ENCODE measurements around the gene BAHCC1.

The BAHCC1 gene

DNA sequence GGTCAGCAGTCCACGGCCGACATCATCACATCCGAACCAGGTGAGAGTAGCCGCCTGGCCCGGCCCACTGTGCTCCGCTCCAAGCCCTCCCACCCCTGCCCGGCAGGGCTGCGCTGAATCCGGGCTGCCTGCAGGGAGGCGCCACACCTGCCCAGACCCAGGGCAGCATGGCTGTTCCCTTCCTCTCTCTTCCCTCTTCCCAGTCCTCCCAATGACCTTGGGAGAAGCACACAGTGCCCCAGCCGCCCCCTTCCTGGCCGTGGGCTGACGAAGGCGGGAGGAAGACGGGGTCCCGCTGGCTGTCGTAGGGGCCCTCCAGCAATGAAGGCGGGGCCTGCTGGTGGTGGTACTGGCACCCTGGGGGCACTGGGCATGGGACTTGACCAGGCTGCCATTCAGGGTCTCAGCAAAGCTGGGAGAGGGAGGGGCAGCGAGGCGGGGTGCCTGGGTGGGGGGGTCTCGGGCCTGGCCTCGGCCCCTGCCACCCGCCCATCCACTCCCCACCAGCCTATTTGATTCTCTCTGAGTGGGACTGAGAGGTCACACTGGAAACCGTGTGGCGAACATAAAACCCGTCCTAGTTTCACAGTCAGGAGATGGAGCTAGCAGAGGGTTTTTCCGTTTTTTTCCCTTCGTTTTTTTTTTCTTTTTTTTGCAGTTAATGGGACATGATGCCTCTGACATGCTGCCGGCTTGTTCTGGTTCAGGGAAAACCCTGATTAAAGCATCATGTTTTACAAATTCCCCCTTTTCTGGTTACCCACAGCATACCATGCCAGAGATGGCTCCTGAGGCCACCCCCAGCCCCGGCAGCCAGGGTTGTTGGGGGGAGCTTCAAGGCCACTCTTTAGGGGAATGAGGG lies 50.6 kb downstream of the BAHCC1 start:
- no peak for DNase-seq

DNA sequence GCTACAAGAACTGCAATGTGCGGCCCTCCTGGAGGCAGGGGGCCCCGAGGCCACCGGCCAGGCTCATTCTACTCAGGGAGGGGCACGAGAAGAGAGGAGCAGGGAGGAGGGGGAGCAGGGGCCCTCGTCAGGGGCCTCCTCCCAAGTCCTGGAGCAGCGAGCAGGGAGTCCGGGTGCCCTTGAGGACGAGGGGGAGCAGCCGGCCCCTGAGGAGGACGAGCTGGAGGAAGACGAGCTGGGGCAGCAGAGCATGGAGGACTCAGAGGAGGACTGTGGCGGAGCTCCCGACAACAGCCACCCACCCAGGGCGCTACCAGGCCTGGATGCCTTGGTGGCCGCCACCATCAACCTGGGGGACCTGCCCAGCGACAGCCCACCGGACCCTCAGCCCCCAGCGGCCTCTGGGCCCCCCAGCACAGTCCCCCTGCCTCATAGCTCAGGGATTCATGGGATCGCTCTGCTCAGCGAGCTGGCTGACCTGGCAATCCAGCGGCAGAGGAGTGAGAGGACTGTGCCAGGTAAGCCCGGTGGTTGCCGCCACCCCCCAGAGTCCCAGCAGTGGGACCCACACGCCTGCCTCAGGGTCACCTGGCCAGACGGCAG lies 52.2 kb downstream of the BAHCC1 start:
- DNase-seq = no peak

- no peak for DNase-seq
Observed at GRCh38 chr17:81448442-81448841, 53.2 kb downstream of the BAHCC1 start.

DNA sequence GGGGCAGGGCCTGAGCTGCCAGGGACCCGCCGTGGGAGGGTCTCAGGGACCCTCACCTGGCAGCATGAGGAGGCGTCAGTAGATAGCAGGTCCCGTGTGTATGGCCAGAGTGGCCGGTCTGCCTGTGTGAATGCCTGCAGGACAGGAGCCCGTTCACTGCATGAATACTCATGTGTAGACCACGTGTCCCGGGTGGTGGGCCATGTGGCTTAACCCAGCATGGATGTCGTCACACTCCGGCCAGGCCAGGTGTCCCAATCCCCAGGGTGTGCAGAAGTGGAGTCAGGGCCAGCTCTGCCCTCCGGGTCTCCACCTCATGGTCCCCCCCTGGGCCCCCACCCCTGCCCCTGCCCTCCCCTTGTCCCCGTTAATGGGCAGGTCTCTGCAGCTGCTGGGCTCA lies 53.7 kb downstream of the BAHCC1 start:
- no peak for DNase-seq

- DNase-seq = no peak
Observed at GRCh38 chr17:81449351-81449750, 54.1 kb downstream of the BAHCC1 start.

DNA sequence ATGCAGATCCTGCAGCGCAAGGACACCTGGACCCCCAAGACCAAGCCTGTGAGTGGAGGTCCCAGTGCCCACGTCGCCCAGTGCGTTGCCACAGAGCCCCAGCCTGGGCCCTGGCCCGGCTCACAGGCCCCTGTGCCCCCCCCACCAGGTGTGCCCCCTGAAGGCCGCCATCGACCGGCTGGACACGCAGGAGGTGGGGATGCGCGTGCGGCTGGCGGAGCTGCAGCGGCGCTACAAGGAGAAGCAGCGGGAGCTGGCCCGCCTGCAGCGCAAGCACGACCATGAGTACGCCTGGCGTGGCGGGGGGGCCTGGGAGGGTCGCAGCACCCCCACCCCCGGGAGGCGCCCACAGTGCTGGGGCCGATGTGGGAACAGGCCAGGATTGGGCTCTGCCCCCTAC lies 56.6 kb downstream of the BAHCC1 start:
- no peak for DNase-seq

GRCh38 chr17:81452551-81452950 lies 57.3 kb downstream of the BAHCC1 start:
- DNase-seq = no peak

- DNase-seq = no peak
Observed at GRCh38 chr17:81453076-81453475, 57.8 kb downstream of the BAHCC1 start.

GRCh38 chr17:81453712-81454111 lies 58.5 kb downstream of the BAHCC1 start:
- DNase-seq = no peak

GRCh38 chr17:81454473-81454872 lies 59.2 kb downstream of the BAHCC1 start:
- DNase-seq = no peak

GRCh38 chr17:81455387-81455786 lies 60.1 kb downstream of the BAHCC1 start:
- DNase-seq = no peak

DNA sequence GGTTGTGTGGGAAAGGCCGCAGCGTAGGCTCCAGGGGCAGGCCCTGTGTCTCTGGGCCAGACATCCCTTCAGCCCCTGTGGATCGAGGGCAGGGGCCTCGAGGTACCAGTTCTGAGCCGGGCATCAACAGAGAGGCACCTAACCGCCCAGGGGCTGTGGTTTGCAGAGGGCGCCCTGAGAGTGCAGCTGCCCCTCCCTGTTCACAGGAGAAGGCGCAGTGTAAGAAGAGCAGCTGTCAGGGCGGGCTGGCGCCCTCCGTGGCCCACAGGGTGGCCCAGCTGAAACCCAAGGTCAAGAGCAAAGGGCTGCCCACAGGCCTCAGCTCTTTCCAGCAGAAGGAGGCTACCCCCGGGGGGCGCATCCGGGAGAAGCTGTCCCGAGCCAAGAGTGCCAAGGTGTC lies 60.8 kb downstream of the BAHCC1 start:
- DNase-seq = no peak

- no peak for DNase-seq
Observed at GRCh38 chr17:81456798-81457197, 61.5 kb downstream of the BAHCC1 start.

GRCh38 chr17:81457401-81457800 lies 62.1 kb downstream of the BAHCC1 start:
- DNase-seq = no peak

- no peak for DNase-seq
Observed at GRCh38 chr17:81457917-81458555, 62.8 kb downstream of the BAHCC1 start.

DNA sequence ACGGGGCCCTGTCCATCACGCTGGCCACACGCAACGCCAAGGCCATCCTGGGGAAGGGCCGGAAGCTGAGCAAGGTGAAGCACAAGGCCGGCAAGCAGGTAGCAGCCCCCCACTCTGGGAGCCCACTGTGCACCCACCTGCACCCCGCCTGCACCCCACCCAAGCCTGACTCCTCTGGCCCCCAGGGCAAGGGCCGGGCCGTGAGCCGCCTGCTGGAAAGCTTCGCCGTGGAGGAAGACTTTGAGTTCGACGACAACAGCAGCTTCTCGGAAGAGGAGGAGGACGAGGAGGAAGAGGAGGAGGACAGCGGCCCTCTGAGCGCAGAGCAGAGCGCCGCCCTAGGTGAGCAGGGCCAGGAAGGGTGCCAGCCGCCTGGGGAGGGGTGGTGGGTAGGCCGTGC lies 63.4 kb downstream of the BAHCC1 start:
- no peak for DNase-seq

DNA sequence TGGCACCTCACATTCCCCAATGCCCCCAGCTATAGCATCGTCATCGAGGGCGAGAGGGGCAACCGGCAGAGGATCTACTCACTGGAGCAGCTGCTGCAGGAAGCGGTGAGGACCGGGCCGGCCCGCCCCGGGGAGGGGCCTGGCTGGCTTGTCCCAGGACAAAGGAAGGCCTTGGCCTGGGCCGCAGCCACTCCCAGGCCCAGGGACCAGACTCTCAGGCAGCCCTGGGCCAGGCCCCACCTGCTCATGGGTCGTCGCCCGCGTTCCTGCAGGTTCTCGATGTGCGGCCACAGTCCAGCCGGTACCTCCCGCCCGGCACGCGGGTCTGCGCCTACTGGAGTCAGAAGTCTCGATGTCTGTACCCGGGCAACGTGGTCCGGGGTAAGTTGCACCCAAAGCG lies 64.0 kb downstream of the BAHCC1 start:
- DNase-seq = no peak

DNA sequence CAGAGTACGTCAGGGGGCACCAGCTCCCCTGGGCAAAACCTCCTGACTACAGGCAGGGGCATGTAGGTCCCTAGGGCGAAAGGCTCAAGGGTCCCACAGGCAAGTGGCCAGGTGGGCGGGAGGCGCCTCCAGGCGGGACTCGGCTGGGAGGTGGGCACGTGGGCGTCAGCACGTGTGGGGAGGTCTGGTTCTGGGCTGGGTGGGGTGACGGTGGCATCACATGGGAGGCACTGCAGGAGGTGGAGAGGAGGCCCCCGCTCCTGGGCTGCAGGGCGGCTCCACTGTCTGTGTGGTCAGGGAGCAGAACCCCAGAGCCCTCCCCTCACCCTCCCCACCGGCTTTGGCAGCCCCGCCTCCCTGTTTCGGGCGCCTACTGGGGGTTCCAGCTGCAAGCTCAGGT lies 64.6 kb downstream of the BAHCC1 start:
- DNase-seq = no peak

GRCh38 chr17:81460856-81461460 lies 65.7 kb downstream of the BAHCC1 start:
- no peak for DNase-seq

DNA sequence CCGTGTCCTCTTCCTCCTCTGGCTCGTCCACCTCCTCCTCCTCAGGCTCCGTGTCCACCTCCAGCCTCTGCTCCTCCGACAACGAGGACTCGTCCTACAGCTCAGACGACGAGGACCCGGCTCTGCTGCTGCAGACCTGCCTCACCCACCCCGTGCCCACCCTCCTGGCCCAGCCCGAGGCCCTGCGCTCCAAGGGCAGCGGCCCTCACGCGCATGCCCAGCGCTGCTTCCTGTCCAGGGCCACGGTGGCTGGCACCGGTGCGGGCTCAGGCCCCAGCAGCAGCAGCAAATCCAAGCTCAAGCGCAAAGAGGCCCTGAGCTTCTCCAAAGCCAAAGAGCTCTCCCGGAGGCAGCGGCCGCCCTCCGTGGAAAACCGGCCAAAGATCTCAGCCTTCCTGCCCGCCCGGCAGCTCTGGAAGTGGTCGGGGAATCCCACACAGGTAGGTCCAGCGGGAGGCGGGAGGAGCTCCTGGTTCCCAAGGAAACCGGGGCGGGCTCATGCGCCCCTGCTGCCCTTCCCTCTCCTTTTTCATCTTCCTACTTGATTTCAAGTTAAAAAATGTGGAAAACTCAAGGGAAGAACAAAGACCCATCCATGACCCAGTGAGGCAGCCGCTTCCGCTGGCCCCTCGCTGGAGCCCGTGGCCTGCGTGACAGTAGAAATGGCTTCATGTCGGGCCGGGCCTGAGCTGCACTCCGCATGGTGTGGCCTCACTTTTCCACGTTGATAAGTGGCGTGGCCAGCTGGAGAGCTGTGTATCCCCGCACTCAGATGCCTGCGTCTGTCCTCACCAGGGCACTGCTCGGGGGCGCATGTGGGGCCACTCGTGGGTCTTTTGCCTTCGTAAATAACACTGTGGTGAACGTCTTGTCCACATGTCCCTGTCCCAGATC lies 66.6 kb downstream of the BAHCC1 start:
- no peak for DNase-seq

DNA sequence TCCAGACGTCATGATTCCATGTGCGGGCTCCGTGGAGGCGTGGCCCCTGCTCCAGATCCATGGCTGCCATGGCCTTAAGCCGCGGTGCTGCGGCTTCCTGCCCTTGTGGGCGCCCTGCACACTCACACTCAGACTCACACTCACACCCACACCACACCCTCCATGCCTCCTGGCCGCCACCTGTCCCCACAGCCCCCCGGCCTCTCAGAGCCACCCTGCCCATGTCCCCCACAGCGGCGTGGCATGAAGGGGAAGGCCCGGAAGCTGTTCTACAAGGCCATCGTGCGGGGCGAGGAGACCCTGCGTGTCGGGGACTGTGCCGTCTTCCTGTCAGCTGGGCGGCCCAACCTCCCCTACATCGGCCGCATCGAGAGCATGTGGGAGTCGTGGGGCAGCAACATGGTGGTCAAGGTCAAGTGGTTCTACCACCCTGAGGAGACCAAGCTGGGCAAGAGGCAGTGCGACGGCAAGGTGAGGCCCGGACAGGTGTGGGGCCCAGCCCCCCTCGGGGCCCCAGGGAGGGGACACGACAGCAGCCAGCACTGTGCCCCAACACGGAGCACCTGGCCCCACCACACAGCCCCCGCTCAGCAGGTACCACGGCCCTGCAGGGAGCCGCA lies 67.4 kb downstream of the BAHCC1 start:
- DNase-seq = no peak

- no peak for DNase-seq
Observed at GRCh38 chr17:81463506-81463905, 68.2 kb downstream of the BAHCC1 start.
